Stimulated activated CD4-positive, alpha-beta T cell treated with anti-CD3 and anti-CD28 coated beads, Interleukin-12 subunit alpha, Interleukin-12 subunit beta, amount 100 ng/mL, for 24 hours (primary cell): ENCODE results near the gene CRIP1.

Experiments
- DNase-seq, 2 experiments: peaks; one replicate each; pipeline ENCODE4 v3.0.0-alpha.2; 2020; ENCODE audit warnings: low read depth in 2 of 2

Gene CRIP1

GRCh38 chr14:105450864-105451720, 35.6 kb upstream of the CRIP1 start:
- DNase-seq: no peak

- no peak for DNase-seq
Observed at GRCh38 chr14:105452963-105453362, 33.7 kb upstream of the CRIP1 start.

GRCh38 chr14:105453847-105454246, 32.8 kb upstream of the CRIP1 start:
- no peak for DNase-seq

- DNase-seq: no peak
Observed at GRCh38 chr14:105455086-105455640, 31.5 kb upstream of the CRIP1 start.

GRCh38 chr14:105455766-105456660, 30.7 kb upstream of the CRIP1 start:
- DNase-seq: no peak

- no peak for DNase-seq
Observed at GRCh38 chr14:105456736-105457617, 29.7 kb upstream of the CRIP1 start.

- no peak for DNase-seq
Observed at GRCh38 chr14:105458010-105458409, 28.7 kb upstream of the CRIP1 start.

- no peak for DNase-seq
Observed at GRCh38 chr14:105458571-105458970, 28.1 kb upstream of the CRIP1 start.

- no peak for DNase-seq
Observed at GRCh38 chr14:105460116-105460515, 26.6 kb upstream of the CRIP1 start.

- DNase-seq: no peak
Observed at GRCh38 chr14:105460616-105461015, 26.1 kb upstream of the CRIP1 start.

GRCh38 chr14:105461903-105462302, 24.8 kb upstream of the CRIP1 start:
- no peak for DNase-seq

GRCh38 chr14:105464501-105464900, 22.2 kb upstream of the CRIP1 start:
- no peak for DNase-seq

- no peak for DNase-seq
Observed at GRCh38 chr14:105465209-105466031, 21.3 kb upstream of the CRIP1 start.

GRCh38 chr14:105466531-105467248, 20.0 kb upstream of the CRIP1 start:
- no peak for DNase-seq

- no peak for DNase-seq
Observed at GRCh38 chr14:105467249-105467941, 19.3 kb upstream of the CRIP1 start.

GRCh38 chr14:105467942-105468471, 18.7 kb upstream of the CRIP1 start:
- DNase-seq: no peak

GRCh38 chr14:105468621-105469241, 18.0 kb upstream of the CRIP1 start:
- no peak for DNase-seq
